GM12872 (cell line): ENCODE results near the gene CNIH1.

Source experiments
- TF ChIP-seq, protein P1 (sequence below): IDR thresholded peaks from 3 replicates; pipeline ENCODE4 v1.5.1; 2011; ENCODE audit warnings: low read depth, mild to moderate bottlenecking, low read length, moderate library complexity; ENCODE audit not compliant: insufficient read depth

Gene CNIH1

DNA sequence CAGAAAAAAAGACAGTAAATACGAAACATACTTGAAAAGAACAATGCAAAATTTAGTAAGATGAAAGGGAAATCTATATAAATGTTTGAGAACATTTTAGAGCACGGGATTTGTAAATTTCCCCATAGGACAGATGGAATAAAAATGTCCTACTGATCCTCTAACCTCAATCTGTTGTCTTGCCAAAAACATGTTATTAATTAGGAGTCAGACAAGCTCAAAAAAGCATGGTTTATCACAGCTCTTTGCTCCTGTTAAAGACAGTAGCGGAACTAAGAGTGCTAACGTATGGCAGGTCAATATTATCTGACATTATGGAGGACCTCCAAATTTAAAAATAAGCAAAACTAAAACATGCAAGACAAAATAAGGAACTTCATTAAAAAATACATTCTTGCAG, 34.7 kb upstream of the CNIH1 start:
- TF ChIP-seq, protein P1, sequence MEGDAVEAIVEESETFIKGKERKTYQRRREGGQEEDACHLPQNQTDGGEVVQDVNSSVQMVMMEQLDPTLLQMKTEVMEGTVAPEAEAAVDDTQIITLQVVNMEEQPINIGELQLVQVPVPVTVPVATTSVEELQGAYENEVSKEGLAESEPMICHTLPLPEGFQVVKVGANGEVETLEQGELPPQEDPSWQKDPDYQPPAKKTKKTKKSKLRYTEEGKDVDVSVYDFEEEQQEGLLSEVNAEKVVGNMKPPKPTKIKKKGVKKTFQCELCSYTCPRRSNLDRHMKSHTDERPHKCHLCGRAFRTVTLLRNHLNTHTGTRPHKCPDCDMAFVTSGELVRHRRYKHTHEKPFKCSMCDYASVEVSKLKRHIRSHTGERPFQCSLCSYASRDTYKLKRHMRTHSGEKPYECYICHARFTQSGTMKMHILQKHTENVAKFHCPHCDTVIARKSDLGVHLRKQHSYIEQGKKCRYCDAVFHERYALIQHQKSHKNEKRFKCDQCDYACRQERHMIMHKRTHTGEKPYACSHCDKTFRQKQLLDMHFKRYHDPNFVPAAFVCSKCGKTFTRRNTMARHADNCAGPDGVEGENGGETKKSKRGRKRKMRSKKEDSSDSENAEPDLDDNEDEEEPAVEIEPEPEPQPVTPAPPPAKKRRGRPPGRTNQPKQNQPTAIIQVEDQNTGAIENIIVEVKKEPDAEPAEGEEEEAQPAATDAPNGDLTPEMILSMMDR = no peak

DNA sequence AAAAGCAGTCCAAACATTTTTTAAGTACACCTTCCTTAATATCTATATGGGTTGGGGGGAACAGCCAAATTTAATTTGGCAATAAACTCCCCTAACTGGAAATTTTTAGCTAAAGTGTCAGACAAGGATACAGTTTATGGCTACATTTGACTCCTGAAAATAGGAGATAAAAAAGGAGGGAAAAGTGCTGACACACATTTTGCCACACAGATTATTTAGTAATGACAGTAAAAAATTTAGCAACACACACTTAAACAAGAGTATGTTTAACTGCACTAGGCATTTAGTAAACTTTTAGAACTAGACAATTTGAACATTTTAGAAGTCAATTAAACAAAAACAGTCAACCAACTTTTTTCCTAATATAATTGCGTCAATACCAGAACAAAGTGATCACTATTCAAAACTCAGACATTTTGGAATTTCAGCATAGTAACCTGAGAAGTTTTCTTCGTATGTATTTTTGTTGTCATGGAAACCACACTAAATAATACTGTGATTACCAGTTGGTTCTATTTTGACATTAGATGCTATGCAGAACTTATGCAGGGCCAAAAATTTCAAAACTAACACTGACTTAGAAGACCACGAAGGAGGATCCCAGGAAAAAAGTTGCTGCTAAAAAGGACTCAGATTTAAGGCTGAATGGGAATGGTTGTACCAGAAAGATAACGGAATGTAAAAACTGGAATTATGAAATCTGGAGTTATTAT, 34.2 kb upstream of the CNIH1 start:
- TF ChIP-seq, protein P1 = no peak

DNA sequence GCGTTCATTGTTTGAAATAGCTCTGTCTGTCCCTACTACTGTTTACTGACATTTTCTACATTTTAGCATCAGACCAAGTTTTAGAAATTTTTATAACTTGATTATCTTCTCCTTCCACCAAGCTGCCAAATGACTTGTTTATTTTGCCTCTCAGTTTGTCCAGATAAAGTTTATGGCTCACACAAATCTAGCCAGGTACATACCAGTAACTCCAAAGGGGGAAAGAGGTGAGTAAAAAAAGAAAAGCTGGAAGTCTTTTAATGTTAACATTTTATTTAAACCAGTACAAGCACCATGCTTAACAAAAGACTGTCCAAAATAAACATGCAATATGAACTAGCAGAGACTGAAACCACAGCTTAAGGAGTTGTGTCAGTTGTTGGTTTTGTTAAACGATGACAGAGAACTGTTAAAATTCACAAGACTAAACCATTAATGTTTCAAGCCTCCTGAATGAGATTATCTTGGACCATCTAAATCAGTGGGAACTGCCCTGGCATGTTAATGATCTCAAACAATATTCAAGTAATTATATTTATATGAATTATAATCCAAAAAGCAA, 33.1 kb upstream of the CNIH1 start:
- TF ChIP-seq, protein P1 = no peak

DNA sequence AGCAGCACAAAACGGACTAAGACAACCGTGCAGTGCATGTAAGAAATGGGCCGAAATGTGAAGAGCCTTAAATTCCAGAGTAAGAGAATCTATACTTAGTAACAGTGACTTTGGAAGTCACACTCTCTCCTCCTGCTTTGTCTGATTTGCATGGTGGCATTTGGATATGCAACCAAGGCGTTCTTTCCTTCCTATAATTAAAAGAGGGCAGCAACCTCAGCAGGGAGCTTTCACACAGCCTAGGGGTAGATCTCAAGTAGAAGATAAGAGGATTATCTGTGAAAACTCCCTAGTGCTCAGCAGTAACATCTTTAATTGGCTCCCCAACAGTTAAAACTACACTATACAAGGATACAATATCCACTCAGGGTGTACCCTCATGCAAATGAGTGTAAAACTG, 31.1 kb upstream of the CNIH1 start:
- TF ChIP-seq, protein P1 = no peak

DNA sequence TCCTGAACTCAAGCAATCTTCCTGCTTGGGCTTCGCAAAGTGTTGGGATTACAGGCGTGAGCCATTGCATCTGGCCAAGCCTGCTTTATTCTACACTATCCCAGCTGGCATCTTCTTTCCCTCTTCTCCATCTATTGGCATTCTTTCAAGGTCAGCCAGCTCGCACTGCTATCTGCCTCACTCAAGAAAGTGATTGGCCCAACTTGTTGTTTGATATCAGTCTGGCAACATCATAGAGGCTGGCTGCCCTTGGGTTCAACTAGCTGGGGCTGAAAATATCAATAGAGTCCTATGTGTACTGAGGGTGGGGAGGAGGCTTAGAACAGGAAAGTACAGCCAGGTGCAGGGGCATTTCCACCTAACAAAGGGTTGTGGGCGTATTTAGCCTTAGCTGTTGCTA, 30.5 kb upstream of the CNIH1 start:
- TF ChIP-seq, protein P1 = no peak

DNA sequence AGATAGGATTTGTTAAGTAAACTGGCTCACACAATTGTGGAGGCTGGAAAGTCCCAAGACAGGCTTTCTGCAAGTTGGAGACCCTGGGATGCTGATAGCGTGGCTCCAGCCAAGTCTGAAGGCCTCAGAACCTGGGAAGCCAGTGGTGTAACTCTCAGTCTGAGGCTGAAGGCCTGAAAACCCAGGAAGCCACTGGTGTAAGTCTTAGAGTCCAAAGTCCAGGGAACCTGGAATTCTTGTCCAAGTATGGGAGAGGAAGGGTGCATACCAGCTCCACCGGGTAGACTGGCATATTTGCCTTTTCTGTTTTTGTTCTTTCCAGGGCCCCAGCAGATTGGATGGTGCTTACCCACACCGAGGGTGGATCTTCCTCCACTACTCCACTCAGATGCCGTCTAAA, 29.5 kb upstream of the CNIH1 start:
- TF ChIP-seq, protein P1 = no peak

DNA sequence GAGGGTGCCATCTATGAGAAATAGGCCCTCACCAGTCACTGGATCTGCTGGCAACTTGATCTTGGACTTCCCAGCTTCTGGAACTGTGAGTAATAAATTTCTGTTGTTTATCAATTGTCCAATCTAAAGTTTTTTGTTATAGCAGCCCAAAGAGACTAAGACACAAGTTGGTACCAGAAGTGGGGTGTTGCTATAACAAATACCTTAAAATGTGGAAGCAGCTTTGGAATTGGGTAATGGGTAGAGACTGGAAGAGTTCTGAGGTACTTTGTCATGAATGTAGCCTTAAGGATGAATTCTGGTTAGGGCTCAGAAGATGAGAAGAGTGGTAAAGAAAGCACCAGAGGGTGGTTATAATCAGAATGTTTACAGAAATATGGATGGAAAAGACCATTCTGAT, 26.1 kb upstream of the CNIH1 start:
- TF ChIP-seq, protein P1 = no peak
